ENCODE measurements around the gene PRF1.

DNA sequence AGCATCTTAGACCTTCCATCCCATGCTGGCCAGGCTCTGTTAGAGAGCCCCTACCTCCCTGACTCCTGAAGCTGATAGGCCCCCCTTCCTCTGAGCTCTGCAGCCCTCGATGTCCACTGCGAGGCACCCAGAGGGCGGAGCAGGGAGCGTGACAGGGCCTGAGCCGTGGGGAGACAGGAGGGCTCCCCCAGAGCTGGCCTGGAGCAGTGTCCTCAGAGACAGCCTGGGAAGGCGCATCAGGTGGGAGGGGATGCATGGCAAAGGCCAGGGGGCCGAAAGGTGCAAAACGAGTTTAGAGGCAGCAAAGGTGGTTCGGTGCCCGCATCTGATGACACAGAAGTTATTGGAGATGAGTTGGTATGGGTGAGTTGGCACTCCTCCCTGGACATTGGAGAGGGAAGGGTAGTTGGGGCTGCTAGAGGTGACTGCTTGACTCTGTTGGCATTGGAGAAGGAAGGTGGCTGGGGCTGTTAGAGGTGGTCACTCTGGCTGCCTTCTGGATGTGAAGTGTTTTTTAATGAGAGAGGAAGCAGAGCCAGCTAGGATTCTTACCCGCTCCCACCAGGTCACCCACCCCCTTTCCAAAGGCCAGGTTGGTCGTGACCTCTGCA lies 53.1 kb downstream of the PRF1 start:
- TF ChIP-seq CTCF (conservative IDR thresholded peaks at IDR 0.05) = no peak
- no peak for TF ChIP-seq ZFX (IDR thresholded peaks at IDR 0.05)

All from C4-2B (cell line).